Epithelial cell of esophagus (primary cell): ENCODE data around the gene EGLN1.

Source experiments
- DNase-seq: peaks from one replicate; pipeline ENCODE4 v3.0.0; 2010; ENCODE audit warnings: low read depth
- H3K4me3 ChIP-seq: 2 replicates; pipeline ENCODE4 v1.5.1; 2011; ENCODE audit warnings: mild to moderate bottlenecking, low read length, control low read depth
- CTCF ChIP-seq: IDR thresholded peaks from 2 replicates; pipeline ENCODE4 v1.5.1; 2011; ENCODE audit warnings: low read depth, mild to moderate bottlenecking, low read length, control low read depth, inconsistent platforms; ENCODE audit not compliant: insufficient read depth; ENCODE audit errors: missing control alignments

EGLN1 gene

GRCh38 chr1:231395998-231396390, 26.1 kb downstream of the EGLN1 start:
- no peak overlapping the region for H3K4me3 ChIP-seq
- no peak for TF ChIP-seq CTCF
- no peak for DNase-seq

GRCh38 chr1:231395076-231395997, 26.8 kb downstream of the EGLN1 start:
- DNase-seq, result peak; percentile 89
- no peak for TF ChIP-seq CTCF
- H3K4me3 ChIP-seq, result no peak overlapping the region

GRCh38 chr1:231393668-231394067, 28.4 kb downstream of the EGLN1 start:
- DNase-seq, result no peak
- TF ChIP-seq CTCF, result no peak

GRCh38 chr1:231392389-231393131, 29.5 kb downstream of the EGLN1 start:
- no peak for TF ChIP-seq CTCF
- no peak for DNase-seq

More at GRCh38 chr1:231393668-231394067, 28.4 kb downstream of the EGLN1 start:
- no peak overlapping the region for H3K4me3 ChIP-seq

GRCh38 chr1:231390071-231390470, 32.0 kb downstream of the EGLN1 start:
- DNase-seq, result peak; percentile 54

More at GRCh38 chr1:231392389-231393131, 29.5 kb downstream of the EGLN1 start:
- H3K4me3 ChIP-seq, result no peak overlapping the region

More at GRCh38 chr1:231390071-231390470, 32.0 kb downstream of the EGLN1 start:
- no peak for TF ChIP-seq CTCF
- no peak overlapping the region for H3K4me3 ChIP-seq
